HuH-7.5 (cell line): ENCODE data around the gene AKR1C8.
"Not testable (repeated sequence)": the region's sequence is repeated elsewhere in the genome, so short reads cannot be mapped to it uniquely, and the experiment has no call there.

ENCODE experiments used
- DNase-seq: peaks from one replicate; pipeline ENCODE4 v3.0.0; 2011; ENCODE audit warnings: low spot score

Gene AKR1C8

DNA sequence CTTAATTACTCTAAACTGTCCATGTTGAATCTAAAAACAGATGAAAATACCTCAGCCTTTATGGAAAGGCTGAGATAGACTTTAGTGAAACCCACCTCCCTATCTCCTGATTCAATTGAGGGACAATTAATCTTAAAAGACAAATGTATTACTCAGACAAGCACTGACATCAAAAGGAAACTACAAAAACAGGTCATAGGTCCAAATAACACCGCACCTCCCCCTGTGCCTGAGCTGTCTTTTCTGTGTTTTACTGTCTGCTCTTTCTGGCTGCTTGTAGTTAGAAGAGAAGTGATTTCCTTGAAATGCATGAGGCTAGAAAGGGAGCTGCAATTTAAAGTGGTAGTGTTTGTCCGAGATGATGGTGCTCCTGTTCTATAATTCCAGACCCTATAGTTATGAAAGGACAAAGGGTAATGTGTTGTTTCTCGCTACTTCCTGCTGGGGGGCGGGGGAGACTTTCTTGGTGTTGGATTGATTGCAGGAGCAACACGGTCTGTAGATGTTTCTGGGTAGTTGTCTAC lies 16.0 kb downstream of the AKR1C8 start:
- no peak for DNase-seq

DNA sequence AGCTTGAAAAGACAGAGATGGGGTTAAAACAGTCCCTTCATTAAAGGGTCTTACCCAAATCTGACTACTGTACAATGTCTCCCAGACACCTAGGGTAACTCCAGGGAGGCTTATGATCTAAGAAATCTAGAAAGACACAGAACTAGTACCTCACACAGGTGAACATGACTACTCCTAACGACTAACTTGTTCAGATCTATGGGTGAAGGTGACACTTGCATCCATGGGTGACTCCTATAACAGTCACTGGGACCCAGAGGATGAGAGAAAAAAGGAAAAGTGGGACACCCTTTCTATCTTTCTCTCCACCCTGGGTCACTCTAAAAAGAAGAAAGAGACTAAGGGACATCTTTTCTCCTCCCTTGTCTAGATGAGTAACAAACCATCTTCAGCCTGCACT lies 19.2 kb downstream of the AKR1C8 start:
- DNase-seq = no peak

DNA sequence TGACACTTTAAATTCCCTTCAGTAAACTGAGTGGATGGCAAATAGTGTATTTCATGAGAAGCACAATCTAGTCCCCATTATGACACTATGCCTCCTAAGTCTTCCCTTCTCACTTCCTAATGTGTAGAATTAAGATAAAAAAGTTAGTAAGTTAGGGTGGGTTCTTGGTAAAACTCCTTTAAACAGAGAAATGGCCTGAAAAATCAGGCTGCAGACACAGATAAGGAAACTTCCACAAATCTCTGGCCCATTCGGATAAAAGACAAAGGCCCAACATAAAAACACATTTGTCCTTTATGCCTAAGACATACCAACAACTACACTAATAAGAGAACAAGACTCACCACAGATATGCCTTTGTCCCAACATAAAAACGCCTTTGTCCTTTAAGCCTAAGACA lies 21.5 kb downstream of the AKR1C8 start:
- DNase-seq = no peak

DNA sequence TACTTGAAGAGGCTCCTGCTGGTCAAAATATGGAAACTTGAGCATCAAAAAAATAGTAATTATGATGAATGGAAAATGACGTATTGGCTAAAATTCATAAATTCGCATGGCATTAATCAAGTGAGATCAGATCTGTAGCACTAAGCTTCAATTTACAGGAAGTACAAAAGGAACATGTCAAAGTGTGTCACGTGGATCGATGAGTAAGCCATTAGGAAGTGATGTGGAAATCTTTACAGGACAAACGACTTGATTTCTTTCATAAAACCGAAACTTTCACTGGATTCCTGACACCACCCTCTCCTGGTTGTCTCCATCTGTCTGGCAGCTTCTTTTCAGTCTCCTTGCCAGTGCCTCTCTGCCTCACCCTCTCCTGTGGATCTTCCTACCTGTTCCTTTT lies 25.8 kb downstream of the AKR1C8 start:
- no peak for DNase-seq

DNA sequence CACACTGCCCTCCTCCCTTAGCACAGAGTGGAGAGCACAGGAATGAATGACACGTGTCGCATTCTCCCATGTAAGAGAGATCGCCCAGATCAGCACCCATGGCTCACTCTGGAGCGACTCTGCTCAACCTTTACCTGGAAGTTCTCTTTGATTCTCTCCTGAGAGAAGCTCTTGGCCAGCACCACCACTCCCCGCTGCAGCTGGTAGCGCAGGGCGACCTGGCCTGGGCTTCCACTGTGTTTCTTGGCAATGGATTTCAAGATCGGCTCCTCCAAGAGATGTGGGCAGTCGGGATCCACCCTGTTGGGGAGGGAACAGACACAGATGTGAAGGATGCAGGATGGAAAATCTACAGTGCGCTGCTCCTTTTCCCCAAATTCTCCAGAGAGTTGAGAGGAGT lies 27.4 kb downstream of the AKR1C8 start:
- no peak for DNase-seq

DNA sequence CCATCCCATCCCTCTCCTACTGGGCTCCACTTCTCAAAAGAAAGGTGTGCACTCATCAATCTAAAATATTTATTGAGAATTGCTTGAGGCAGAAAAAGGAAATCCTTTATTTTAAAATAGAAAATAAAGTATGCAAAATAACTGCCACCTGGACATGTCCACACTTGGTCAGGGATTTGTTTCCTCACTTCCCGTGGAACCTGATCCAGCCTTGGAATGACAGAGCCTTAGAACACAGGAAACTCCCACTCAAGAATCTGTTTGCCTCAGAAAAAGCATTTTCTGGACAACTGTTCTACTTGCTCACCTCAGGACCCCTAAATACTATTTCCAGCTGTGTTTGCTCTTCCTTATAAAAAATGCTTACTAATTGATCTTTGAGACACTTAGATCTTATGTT lies 29.0 kb downstream of the AKR1C8 start:
- no peak for DNase-seq

DNA sequence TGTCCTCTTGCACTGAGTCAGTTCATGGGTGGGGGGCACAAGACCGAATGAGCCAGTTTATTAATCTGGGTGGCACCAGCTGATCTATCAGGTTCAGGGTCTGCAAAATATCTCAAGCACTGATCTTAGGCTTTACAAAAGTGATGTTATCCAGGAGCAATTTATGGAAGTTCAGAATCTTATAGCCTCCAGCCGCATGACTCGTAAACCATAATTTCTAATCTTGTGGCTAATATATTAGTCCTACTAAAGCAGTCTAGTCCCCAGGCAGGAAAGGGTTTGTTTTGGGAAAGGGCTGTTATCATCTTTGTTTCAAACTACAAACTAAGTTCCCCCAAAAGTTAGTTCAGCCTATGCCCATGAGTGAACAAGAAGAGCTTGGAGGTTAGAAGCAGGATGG lies 33.9 kb downstream of the AKR1C8 start:
- no peak for DNase-seq

DNA sequence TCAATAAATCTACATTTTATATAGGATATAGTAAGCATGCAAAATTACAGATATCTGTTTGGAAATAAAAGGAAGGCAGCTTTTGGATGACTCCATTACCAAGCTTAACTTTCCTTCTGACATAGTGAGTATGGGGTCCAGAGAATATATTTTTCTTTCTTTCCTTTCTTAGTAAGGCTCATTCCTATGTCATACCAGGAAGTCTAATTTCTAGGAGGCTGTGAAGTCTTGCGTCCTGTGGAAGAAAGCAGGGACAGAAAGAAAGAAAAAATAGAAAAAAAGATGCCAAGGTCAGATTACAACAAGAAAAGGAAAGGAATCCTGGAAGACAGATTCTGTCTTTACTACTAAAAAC lies 36.3 kb downstream of the AKR1C8 start:
- no peak for DNase-seq

DNA sequence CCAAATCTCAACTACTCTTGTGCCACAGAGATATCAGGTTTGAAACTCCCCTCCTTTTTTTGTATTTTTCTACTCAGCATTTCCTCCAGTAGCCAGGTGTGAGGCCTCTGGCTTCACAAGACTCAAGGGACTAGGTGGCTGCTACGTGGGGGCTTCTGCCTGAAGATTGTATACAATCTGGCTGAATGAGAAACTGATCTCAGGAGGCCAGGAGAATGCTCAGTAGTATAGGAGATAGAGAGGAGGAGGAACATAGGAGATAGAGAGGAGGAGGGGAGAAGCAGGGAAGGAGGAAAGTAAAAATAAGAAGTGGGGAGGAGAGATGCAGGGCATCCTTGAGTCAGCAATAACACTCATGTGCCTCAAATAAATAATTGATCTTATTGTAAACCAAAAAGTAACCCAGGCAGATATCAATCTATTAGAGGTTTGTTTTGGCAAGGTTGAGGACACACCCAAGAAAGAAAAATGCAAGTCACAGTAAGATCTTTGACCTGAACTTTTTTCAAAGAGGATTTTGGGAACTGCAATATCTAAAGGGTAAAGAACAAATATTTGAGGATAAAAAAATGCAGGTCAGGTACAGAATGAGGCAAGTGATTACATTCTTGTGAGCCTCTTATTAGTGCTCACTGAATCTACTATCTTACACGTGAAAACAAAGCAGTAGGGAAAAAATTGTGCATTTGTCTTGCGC lies 36.8 kb downstream of the AKR1C8 start:
- no peak for DNase-seq

DNA sequence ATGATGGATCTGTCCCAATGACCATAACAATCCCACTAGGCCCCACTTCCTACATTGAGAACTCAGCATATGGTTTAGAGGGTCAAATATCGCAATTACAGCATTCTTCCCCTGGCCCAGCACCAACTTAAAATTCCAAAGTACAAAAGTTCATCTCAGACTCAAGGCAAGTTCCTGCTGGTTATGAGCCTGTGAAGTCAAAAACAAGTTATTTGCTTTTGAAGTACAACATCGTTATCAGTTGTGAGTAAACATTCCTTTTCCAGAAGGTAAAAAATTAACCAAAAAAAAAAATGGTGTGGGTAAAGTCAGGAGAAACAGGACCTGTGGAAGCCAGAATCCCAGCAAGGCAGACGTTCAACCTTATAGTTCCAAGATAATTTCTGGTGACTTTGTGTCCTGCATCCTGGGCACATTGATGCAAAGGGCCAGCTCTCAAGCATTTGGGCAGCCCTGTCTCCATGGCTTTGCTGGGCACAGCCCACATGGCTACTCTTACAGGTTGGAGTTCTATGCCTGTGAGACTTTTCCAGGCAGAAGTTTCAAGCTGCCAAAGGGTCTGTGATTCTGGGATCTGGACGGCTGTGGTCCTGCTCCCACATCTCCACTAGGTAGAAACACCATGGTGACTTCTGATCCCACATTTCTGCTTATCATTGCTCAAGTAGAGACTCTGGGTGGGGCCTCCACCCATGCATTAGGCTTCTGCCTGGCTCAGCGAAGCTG lies 37.5 kb downstream of the AKR1C8 start:
- DNase-seq = no peak

DNA sequence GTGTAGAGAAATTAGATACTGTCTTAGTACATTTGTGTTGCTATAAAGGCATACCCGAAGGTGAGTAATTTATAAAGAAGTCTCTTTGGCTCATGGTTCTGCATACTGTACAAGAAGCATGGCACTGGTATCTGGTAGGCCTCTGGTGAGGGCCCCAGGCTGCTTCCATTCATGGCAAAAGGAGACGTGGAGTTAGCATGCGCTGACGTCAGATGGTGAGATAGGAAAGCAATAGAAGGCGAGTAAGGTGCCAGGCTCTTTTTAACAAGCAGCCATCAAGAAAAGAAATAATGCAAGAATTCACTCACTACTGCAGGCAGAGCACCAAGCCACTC lies 38.1 kb downstream of the AKR1C8 start:
- no peak for DNase-seq

DNA sequence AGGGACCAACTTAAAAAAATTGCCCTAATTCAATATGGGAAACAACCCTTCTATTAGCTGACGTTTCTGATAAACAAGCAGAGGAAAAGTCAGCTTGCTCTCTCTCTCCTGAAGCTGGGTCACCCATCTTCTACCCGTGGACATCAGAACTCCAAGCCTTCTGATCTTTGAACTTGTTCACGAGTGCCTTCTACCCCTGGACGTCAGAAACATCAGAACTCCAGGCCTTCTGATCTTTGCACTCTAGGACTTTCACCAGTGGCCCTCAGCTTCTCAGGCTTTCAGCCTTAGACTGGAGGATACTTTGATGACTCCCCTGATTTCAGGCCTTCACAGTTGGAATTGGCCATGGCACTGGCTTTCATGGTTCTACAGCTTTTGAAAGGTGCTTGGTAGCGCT lies 41.8 kb downstream of the AKR1C8 start:
- DNase-seq = no peak

DNA sequence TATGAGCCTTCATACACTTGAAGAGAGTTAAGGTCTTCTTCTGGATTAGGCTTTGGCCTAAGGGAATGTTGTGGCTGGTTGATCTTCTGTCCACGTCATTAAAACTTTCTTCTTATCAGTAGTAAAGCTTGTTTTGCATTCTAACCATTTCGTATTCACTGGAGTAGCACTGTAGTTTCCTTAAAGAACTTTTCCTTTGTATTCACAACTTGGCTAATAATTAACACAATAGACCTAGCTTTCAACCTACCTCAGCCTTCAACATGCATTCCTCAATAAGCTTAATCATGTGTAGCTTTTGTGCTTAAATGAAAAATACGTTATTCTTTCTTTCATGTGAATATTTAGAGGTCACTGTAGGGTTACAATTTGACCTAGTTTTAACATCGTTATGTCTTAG lies 42.8 kb downstream of the AKR1C8 start:
- DNase-seq = no peak

DNA sequence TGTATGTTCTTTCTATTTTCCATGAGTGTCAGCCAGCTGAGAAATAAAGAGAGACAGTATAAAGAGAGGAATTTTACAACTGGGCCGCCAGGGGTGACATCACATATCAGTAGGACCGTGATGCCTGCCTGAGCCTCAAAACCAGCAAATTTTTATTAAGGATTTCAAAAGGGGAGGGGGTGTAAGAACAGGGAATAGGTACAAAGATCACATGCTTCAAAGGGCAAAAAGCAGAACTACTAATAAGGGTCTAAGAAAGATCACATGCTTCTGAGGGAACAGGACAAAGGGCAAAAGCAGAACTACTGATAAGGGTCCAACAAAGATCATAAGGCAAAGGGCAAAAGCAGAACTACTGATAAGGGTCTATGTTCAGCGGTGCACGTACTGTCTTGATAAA lies 47.3 kb downstream of the AKR1C8 start:
- DNase-seq = not testable (repeated sequence)

DNA sequence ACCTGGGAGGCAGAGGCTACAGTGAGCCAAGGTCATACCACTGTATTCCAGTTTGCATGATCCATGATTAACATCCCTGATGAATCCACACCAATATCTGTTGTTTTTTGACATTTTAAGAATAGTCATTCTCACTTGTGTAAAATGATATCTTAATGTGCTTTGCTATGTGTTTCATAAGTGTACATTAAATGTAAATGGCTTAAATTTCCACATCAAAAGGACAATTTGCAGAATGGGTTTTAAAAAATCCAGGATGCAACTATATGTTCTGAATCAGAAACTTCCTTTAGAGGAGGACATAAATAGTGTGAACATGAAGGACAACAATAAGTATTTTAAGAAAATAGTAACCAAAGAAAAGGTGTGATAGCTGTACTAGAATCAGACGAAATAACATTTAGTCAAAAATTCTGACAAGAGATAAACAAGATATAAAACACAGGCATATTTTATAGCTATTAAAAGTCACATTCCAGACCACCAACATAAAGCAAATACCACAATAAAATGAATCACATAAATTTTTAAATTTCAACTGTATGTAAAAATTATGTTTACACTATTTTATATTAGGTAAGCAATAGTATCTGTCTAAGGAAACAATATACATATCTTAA lies 48.4 kb downstream of the AKR1C8 start:
- no peak for DNase-seq

DNA sequence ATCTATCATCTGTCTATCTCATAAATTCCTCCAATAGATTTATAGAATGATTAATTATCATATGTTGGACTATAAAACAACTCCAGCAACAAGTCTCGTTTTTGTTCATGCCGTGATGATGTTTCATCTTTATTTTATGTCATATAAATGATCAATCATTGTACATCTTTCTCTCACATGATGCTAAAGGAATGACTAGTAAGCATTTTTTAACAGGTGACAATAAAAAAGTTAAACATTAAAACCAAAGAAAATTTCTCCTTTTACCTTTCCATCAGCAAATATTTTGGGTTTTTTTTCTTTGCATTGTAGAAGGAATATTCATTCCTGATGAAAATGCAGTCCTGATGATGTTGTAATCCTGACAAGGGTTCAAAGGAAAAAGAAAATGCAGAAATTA lies 49.4 kb downstream of the AKR1C8 start:
- no peak for DNase-seq

DNA sequence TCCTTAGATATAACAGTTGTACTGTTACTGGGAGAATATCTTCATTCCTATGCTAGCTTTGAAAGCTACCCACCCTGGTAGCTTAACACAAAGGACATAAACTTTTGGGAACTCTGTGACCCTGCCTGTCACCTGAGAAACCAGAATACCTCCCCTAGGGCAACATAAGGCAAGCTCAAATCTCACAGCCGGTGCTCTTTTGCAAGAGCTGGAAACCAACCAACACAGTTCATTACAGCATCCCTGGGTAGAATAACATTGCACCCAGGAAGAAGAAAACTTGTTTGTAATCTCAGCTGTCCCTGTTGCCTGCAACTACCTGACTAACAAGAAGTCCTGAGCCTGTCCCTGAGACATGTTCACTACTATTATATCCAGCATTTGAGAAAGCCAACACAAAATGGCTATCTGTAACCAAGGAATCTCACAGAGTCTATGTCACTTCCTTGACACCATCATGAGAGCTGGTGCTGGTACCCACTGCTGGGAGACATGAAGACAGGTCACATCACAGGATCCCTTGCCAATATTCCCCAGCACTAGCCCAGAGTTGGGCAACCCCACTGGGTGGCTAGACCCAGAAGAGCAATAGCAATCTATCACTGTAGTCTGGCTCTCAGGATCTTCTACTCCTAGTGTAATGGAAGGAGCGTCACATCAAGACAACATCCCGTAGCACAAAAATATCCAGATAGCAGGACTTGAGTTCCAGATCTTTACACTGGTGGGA lies 59.5 kb downstream of the AKR1C8 start:
- DNase-seq = no peak

DNA sequence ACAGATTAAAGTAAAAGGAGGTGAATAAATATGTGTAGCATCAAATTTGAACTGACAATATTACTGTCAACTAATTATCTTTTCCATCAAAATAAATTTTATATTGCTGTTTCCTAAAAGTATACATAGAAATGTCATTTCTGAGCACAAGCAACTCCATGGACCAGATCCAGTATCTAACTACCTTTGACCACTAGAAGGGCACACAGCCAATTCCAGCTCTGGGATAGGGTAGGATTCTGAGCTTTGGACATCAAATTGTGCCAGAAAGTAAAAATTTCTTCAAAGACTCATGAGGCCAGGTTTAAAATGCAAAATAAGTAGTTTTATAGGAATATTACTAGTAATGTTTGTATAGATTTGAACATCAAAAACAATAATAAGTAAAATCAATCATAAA lies 61.1 kb downstream of the AKR1C8 start:
- no peak for DNase-seq

DNA sequence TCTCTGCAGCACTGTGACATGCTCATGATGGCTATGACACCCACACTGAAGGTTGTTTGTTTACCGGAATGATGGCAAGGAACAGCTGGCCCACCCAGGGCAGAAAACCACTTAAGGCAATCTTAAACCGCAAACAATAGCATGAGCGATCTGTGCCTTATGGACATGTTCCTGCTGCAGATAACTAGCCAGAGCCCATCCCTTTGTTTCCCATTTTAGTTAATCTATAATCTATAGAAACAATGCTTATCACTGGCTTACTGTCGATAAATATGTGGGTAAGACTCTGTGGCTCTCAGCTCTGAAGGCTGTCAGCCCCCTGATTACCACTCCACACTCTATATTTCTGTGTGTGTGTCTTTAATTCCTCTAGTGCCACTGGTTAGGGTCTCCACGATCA lies 65.0 kb downstream of the AKR1C8 start:
- not testable (repeated sequence) for DNase-seq

DNA sequence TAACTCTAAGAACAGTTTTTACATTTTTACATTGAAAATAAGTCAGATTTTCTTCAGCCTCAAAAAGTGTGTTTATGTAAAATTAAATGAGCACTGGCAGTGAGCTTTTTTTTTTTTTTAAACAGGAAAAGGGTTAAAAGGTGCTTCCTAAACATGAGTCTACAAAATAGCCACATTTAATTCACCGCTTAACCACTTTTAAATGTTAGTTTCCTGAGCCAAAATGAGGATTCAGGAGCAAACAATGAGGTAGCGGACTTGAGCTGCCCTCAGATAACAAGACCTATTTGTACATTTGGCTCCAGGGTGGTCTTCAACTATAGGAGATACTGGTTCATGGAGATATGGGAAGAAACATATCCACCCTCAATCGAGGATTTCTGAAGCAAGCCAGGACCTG lies 67.9 kb downstream of the AKR1C8 start:
- DNase-seq = no peak

DNA sequence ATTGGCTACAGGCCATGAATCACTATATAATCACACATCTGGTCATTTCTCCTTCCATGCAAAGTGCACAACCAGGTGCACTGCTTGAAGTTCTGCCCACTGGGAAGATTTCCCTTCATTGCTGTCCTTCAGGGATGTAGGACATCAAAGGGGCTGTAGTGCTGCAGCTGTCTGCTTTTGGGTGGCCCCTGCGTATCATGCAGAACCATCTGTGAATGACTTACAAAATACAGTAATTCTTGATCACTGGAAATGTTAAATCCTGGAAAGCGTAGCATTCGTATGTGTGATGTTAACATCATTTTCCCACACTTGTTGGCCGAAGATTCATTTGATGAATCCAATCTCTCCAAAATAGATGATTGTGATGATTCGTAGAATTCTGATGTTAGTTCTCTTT lies 68.3 kb downstream of the AKR1C8 start:
- no peak for DNase-seq

DNA sequence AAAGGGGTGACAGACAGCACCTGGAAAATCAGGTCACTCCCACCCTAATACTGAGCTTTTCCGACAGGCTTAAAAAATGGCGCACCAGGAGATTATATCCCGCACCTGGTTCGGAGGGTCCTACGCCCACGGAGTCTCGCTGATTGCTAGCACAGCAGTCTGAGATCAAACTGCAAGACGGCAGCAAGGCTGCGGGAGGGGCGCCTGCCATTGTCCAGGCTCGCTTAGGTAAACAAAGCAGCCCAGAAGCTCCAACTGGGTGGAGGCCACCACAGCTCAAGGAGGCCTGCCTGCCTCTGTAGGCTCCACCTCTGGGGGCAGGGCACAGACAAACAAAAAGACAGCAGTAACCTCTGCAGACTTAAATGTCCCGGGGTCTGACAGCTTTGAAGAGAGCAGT lies 75.1 kb downstream of the AKR1C8 start:
- not testable (repeated sequence) for DNase-seq
